SK-N-SH (cell line): ENCODE data around the gene AOAH. TPM values are rescaled to one million over a fixed set of nuclear protein-coding genes. Genes with fewer than 3 reads are reported as not detected.

ENCODE experiments used
- CTCF ChIA-PET: fragments of 300-600, 350-600 bp; formaldehyde crosslinking; extraction: SDS; loops from one replicate; lab custom pipeline; 2021; lab: Yijun Ruan, JAX
- POLR2A ChIA-PET: fragments of 350-600 bp; sonication (Branson Sonifier 250); formaldehyde crosslinking; extraction: SDS; loops from one replicate; lab custom pipeline; 2020; ENCODE audit warnings: antibody characterized with exemption, inconsistent platforms; lab: Yijun Ruan, JAX
- DNase-seq: peaks from one replicate; pipeline ENCODE4 v3.0.0; 2012
- H2AFZ ChIP-seq: fragments of 200-600 bp; sonication (generic); 2 replicates; pipeline ENCODE4 v1.8.1; 2016; ENCODE audit warnings: antibody characterized with exemption, mild to moderate bottlenecking, low read depth
- H3F3A ChIP-seq: fragments of 200-600 bp; sonication (generic); replicated peaks from 2 replicates; pipeline ENCODE3; 2016; ENCODE audit warnings: antibody characterized with exemption, mild to moderate bottlenecking; ENCODE audit not compliant: insufficient read depth
- H3K27ac ChIP-seq, 2 experiments: fragments of 200-500 bp in 1 of 2; fragments of 200-600 bp in 1 of 2; sonication (Bioruptor generic) in 1 of 2; sonication (generic), shearing (Covaris generic) in 1 of 2; 2 replicates each; pipeline versions ENCODE4 v1.5.1 to v1.6.1; 2014 to 2016; ENCODE audit warnings: low read depth in 2 of 2, inconsistent platforms in 1 of 2, low read length in 1 of 2, mild to moderate bottlenecking in 1 of 2, mixed read lengths in 1 of 2
- H3K27me3 ChIP-seq: fragments of 200-600 bp; sonication (generic), shearing (Covaris generic); 2 replicates; pipeline ENCODE4 v1.6.1; 2016; ENCODE audit warnings: mixed run types; ENCODE audit not compliant: insufficient read depth
- H3K36me3 ChIP-seq, 2 experiments: fragments of 200-500 bp in 1 of 2; fragments of 200-600 bp in 1 of 2; sonication (Bioruptor generic) in 1 of 2; sonication (generic) in 1 of 2; replicated peaks in 1 of 2; 2 replicates each; pipeline versions ENCODE3 to v1.5.1; 2014 to 2016; ENCODE audit warnings: low read length in 1 of 2, mild to moderate bottlenecking in 1 of 2; ENCODE audit not compliant: insufficient read depth in 2 of 2, control insufficient read depth in 1 of 2
- H3K4me1 ChIP-seq, 2 experiments: fragments of 200-500 bp in 1 of 2; fragments of 200-600 bp in 1 of 2; sonication (Bioruptor generic) in 1 of 2; sonication (generic), shearing (Covaris generic) in 1 of 2; 2 replicates each; pipeline versions ENCODE4 v1.5.1 to v1.6.1; 2014 to 2016; ENCODE audit warnings: low read depth in 1 of 2, low read length in 1 of 2, mixed run types in 1 of 2; ENCODE audit not compliant: insufficient read depth in 2 of 2, control insufficient read depth in 1 of 2
- H3K4me2 ChIP-seq: fragments of 200-600 bp; sonication (generic), shearing (Covaris generic); 2 replicates; pipeline ENCODE4 v1.6.1; 2017; ENCODE audit warnings: mixed run types
- H3K4me3 ChIP-seq, 2 experiments: fragments of 200-500 bp in 1 of 2; fragments of 200-600 bp in 1 of 2; sonication (Bioruptor generic) in 1 of 2; sonication (generic), shearing (Covaris generic) in 1 of 2; 2 replicates each; pipeline versions ENCODE4 v1.5.1 to v1.8.1; 2014 to 2016; ENCODE audit warnings: low read depth in 2 of 2, inconsistent platforms in 1 of 2, low read length in 1 of 2, mild to moderate bottlenecking in 1 of 2, mixed read lengths in 1 of 2, moderate library complexity in 1 of 2
- H3K79me2 ChIP-seq: fragments of 200-600 bp; sonication (generic); 2 replicates; pipeline ENCODE4 v1.8.1; 2017; ENCODE audit warnings: mild to moderate bottlenecking; ENCODE audit not compliant: insufficient read depth
- H3K9ac ChIP-seq: fragments of 200-600 bp; sonication (generic); 2 replicates; pipeline ENCODE4 v1.6.1; 2017; ENCODE audit warnings: mixed run types
- H3K9me2 ChIP-seq: fragments of 200-600 bp; sonication (generic); 2 replicates; pipeline ENCODE4 v1.6.1; 2017; ENCODE audit warnings: mixed run types
- H3K9me3 ChIP-seq: fragments of 200-600 bp; sonication (generic); 2 replicates; pipeline ENCODE4 v1.6.1; 2017; ENCODE audit warnings: mixed run types, mild to moderate bottlenecking, moderate library complexity
- H4K20me1 ChIP-seq: fragments of 200-600 bp; sonication (generic); 2 replicates; pipeline ENCODE4 v1.6.1; 2017; ENCODE audit warnings: mild to moderate bottlenecking, mixed run types; ENCODE audit not compliant: insufficient read depth
- CHD2 ChIP-seq: fragments of 150-350 bp; IDR thresholded peaks from 2 replicates; pipeline ENCODE4 v1.6.1; 2018; ENCODE audit warnings: low read length; ENCODE audit not compliant: partially characterized antibody
- ELF1 ChIP-seq: IDR thresholded peaks from 2 replicates; pipeline ENCODE4 v1.4.0; 2012
- FOSL2 ChIP-seq: IDR thresholded peaks from 2 replicates; pipeline ENCODE4 v1.4.0; 2012; ENCODE audit warnings: low read depth, mild to moderate bottlenecking, moderate library complexity, borderline replicate concordance
- FOXM1 ChIP-seq: IDR thresholded peaks from 2 replicates; pipeline ENCODE4 v1.4.0; 2012; ENCODE audit warnings: low read depth, mild to moderate bottlenecking
- GATA2 ChIP-seq: sonication (generic); formaldehyde crosslinking; IDR thresholded peaks from 2 replicates; pipeline ENCODE4 v1.5.0; 2020; ENCODE audit warnings: mild to moderate bottlenecking, missing genetic modification reagents
- JUND ChIP-seq: IDR thresholded peaks from 2 replicates; pipeline ENCODE4 v1.4.0; 2012
- MEF2A ChIP-seq: IDR thresholded peaks from 2 replicates; pipeline ENCODE4 v1.4.0; 2012; ENCODE audit warnings: low read depth, borderline replicate concordance
- NRF1 ChIP-seq: IDR thresholded peaks from 2 replicates; pipeline ENCODE4 v1.6.1; 2012; ENCODE audit warnings: low read depth, mild to moderate bottlenecking, low read length
- POLR2AphosphoS5 ChIP-seq: IDR thresholded peaks from 2 replicates; pipeline ENCODE4 v1.6.1; 2012; ENCODE audit warnings: low read depth, low read length
- RAD21 ChIP-seq: IDR thresholded peaks from 2 replicates; pipeline ENCODE4 v1.6.1; 2012; ENCODE audit warnings: mild to moderate bottlenecking, low read length
- RCOR1 ChIP-seq: fragments of 150-350 bp; IDR thresholded peaks from 2 replicates; pipeline ENCODE4 v1.6.1; 2017; ENCODE audit warnings: antibody characterized with exemption, low read length
- REST ChIP-seq: IDR thresholded peaks from 2 replicates; pipeline ENCODE4 v1.6.1; 2012; ENCODE audit warnings: mild to moderate bottlenecking, low read depth, low read length, moderate library complexity
- SIN3A ChIP-seq: IDR thresholded peaks from 2 replicates; pipeline ENCODE4 v1.6.1; 2012; ENCODE audit warnings: low read depth, mild to moderate bottlenecking, low read length, moderate library complexity, borderline replicate concordance
- SMC3 ChIP-seq: IDR thresholded peaks from 2 replicates; pipeline ENCODE4 v1.6.1; 2012; ENCODE audit warnings: low read depth, low read length, improper control_type of control experiment
- TCF12 ChIP-seq: IDR thresholded peaks from 2 replicates; pipeline ENCODE4 v1.4.0; 2012
- WGBS: methylation state at CpG from one replicate; pipeline ENCODE4 v1.1.6; 2017; ENCODE audit warnings: low lambda C conversion rate; 5-methylcytosine and 5-hydroxymethylcytosine counted together
- polyA plus RNA-seq, 3 experiments: library from polyadenylated mRNA; depleted of rRNA; stranded (reverse); fragments of >200 nt; gene quantifications; 2 replicates each; pipeline ENCODE4 v1.2.3, GENCODE V29; 2012
- TF ChIP-seq, protein P1 (sequence below): fragments of 150-350 bp; IDR thresholded peaks from 2 replicates; pipeline ENCODE4 v1.6.1; 2016; ENCODE audit warnings: mild to moderate bottlenecking, low read depth, low read length
- TF ChIP-seq, protein P2 (sequence below): IDR thresholded peaks from 2 replicates; pipeline ENCODE4; 2012

Gene AOAH, protein sequence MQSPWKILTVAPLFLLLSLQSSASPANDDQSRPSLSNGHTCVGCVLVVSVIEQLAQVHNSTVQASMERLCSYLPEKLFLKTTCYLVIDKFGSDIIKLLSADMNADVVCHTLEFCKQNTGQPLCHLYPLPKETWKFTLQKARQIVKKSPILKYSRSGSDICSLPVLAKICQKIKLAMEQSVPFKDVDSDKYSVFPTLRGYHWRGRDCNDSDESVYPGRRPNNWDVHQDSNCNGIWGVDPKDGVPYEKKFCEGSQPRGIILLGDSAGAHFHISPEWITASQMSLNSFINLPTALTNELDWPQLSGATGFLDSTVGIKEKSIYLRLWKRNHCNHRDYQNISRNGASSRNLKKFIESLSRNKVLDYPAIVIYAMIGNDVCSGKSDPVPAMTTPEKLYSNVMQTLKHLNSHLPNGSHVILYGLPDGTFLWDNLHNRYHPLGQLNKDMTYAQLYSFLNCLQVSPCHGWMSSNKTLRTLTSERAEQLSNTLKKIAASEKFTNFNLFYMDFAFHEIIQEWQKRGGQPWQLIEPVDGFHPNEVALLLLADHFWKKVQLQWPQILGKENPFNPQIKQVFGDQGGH
- not detected in 2 replicates for polyA plus RNA-seq (2012; rRNA removed)
- polyA plus RNA-seq (2012; cell fraction: cytosol; rRNA removed): 0.01 and 0.03 TPM in 2 replicates
- polyA plus RNA-seq (2012; cell fraction: nucleus; rRNA removed): not detected in 2 replicates

DNA sequence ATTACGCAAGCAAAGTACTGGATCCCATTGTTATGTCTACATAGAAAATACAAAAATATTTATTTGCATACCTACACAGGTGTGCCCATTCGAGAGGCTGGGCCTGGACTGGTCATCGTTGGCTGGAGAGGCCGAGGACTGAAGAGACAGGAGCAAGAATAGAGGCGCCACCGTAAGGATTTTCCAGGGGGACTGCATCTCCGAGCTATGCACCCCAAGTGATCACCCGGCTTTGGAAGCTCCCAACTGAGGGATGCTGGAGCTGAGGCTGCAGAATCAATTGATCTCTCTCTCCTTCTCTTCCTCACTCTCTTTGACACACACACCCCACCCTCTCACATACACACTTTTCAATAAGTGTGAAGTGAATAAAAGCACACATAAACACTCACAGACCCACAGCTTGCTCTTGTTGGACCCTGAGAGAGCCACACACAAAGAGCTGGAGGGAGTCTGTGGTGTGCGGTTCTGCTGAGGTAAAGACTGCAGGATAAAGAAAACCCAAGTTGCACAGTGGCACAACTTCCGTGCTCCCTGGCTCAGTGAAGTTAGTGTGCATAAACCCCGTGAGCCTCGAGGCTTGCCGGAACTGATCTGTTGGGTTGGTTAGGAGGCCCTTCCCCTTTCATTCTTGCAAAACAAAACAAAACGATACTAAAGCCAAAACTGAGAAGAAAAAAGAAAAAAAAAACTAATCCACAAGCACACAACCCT lies at the start of gene AOAH:
AOAH (minus strand) TSS at position 544 of the 714 bp plus-strand sequence; CDS start at position 198, 346 bp downstream.
- DNase-seq: no peak
- H3K36me3 ChIP-seq: no peaks in the 10 kb centered on the region
- H3K27me3 ChIP-seq: no peaks in the 10 kb centered on the region
- ChIA-PET CTCF (no interaction called here), POLR2A (no interaction called here)
- no peak within 1 kb of the TSS for H2AFZ ChIP-seq
- no peak within 1 kb of the TSS for H3K4me3 ChIP-seq
- no peak for TF ChIP-seq SIN3A
- no peak for TF ChIP-seq FOSL2
- TF ChIP-seq SMC3: no peak
- TF ChIP-seq GATA2 (CRISPR knock-in tag): no peak
- TF ChIP-seq NRF1: no peak
- no peak for TF ChIP-seq CHD2
- TF ChIP-seq FOXM1: no peak
- no peak for TF ChIP-seq RCOR1
- TF ChIP-seq POLR2AphosphoS5: no peak
- no peak for TF ChIP-seq ELF1
- no peaks in the 10 kb centered on the region for H3K9me3 ChIP-seq
- H3K79me2 ChIP-seq: no peaks in the 10 kb centered on the region
- WGBS: 45% methylated on average over 14 of the region's 14 CpGs
- H3K4me1 ChIP-seq: no peaks in the 10 kb centered on the region; a peak in 1 of 4 replicates
- no peak within 1 kb of the TSS for H3K27ac ChIP-seq
- no peaks in the 10 kb centered on the region for H3F3A ChIP-seq
- H3K9me2 ChIP-seq: no peaks in the 10 kb centered on the region
- no peak within 1 kb of the TSS for H3K4me2 ChIP-seq
- no peak within 1 kb of the TSS for H3K9ac ChIP-seq
- H4K20me1 ChIP-seq: no peaks in the 10 kb centered on the region

DNA sequence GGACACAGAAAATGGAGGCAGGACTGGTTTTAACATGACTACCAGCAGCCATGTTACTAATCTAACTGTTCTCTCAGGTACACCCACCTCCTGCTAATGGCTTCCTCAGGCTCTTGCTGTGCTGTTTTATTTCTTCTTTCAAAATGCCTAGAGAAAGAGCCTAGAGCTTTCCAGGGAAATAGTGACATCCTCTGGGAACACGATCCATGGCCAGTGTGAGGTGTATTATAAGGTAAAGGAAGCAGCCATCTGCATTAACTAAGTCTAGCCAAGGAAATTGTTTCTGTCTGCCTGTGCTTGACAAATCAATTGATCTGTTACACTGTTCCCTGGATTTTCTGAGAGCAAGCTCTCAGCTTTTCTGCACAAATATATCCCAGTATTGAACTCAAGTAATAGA lies 42.2 kb upstream of the AOAH start:
- no peak for TF ChIP-seq FOXM1
- no peak for TF ChIP-seq TCF12
- TF ChIP-seq CHD2: no peak
- TF ChIP-seq, protein P1, sequence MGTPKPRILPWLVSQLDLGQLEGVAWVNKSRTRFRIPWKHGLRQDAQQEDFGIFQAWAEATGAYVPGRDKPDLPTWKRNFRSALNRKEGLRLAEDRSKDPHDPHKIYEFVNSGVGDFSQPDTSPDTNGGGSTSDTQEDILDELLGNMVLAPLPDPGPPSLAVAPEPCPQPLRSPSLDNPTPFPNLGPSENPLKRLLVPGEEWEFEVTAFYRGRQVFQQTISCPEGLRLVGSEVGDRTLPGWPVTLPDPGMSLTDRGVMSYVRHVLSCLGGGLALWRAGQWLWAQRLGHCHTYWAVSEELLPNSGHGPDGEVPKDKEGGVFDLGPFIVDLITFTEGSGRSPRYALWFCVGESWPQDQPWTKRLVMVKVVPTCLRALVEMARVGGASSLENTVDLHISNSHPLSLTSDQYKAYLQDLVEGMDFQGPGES: no peak
- no peak for TF ChIP-seq POLR2AphosphoS5
- TF ChIP-seq MEF2A: no peak
- no peak for TF ChIP-seq RAD21
- TF ChIP-seq, protein P2, sequence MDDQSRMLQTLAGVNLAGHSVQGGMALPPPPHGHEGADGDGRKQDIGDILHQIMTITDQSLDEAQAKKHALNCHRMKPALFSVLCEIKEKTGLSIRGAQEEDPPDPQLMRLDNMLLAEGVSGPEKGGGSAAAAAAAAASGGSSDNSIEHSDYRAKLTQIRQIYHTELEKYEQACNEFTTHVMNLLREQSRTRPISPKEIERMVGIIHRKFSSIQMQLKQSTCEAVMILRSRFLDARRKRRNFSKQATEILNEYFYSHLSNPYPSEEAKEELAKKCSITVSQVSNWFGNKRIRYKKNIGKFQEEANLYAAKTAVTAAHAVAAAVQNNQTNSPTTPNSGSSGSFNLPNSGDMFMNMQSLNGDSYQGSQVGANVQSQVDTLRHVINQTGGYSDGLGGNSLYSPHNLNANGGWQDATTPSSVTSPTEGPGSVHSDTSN: no peak
- TF ChIP-seq JUND: no peak
- no peak for TF ChIP-seq REST
- no peaks in the 10 kb centered on the region for H3K27me3 ChIP-seq
- no peaks in the 10 kb centered on the region for H3K9me2 ChIP-seq
- H3K79me2 ChIP-seq: no peaks in the 10 kb centered on the region
- no peak overlapping the region for H3K4me2 ChIP-seq
- no peaks in the 10 kb centered on the region for H3F3A ChIP-seq
- 19% methylated on average over 1 of the region's 1 CpG for WGBS
- no peaks in the 10 kb centered on the region for H3K36me3 ChIP-seq
- no peak overlapping the region for H2AFZ ChIP-seq
- CTCF ChIA-PET: interaction anchor here (1.1 to 1.5 kb wide), 4 partner anchors 8 to 416 kb away, joined by 3 read pairs; no protein-coding TSS in a partner anchor
- POLR2A ChIA-PET: no interaction called here
- no peak for DNase-seq
- H3K27ac ChIP-seq: no peak overlapping the region
- H4K20me1 ChIP-seq: no peaks in the 10 kb centered on the region
- H3K9me3 ChIP-seq: no peaks in the 10 kb centered on the region
- H3K4me1 ChIP-seq: peaks cover 0 to 2% of the 10 kb centered on the region in 2 experiments; a peak in 1 of 4 replicates
- no peak overlapping the region for H3K9ac ChIP-seq
- no peak overlapping the region for H3K4me3 ChIP-seq
